Suprapubic skin (tissue), 4 donors: ENCODE measurements around the gene UGGT1. TPM values are rescaled to one million over a fixed set of nuclear protein-coding genes. Genes with fewer than 3 reads are reported as not detected.
A peak's percentile ranks its signal among the peaks of the same experiment; 100 is the strongest.

Experiments
- DNase-seq, 2 donors: peaks; one replicate each; pipeline ENCODE4 v3.0.0-alpha.2; 2019; ENCODE audit warnings: low spot score in 2 of 2
- H3K27ac ChIP-seq: fragments of 200-600 bp; sonication (generic); one replicate; pipeline ENCODE4 v1.5.1; 2019
- H3K27me3 ChIP-seq: fragments of 200-600 bp; sonication (generic); one replicate; pipeline ENCODE4 v1.5.1; 2019
- H3K36me3 ChIP-seq: fragments of 200-600 bp; sonication (generic); one replicate; pipeline ENCODE4 v1.5.1; 2019
- H3K4me1 ChIP-seq: fragments of 200-600 bp; sonication (generic); one replicate; pipeline ENCODE4 v1.5.1; 2019
- H3K4me3 ChIP-seq: fragments of 200-600 bp; sonication (generic); one replicate; pipeline ENCODE4 v1.5.1; 2019; ENCODE audit warnings: mild to moderate bottlenecking
- H3K9me3 ChIP-seq: fragments of 200-600 bp; sonication (generic); one replicate; pipeline ENCODE4 v1.5.1; 2019
- CTCF ChIP-seq, 2 donors: fragments of 200-600 bp in 1 of 2; fragments of 450-650 bp in 1 of 2; sonication (generic) in 1 of 2; IDR thresholded peaks; one replicate each; pipeline ENCODE4 v1.5.1; 2016 to 2019; ENCODE audit warnings: antibody characterized with exemption in 2 of 2, mild to moderate bottlenecking in 1 of 2, moderate library complexity in 1 of 2
- EP300 ChIP-seq: sonication (generic); formaldehyde crosslinking; IDR thresholded peaks from one replicate; pipeline ENCODE4 v1.6.1; 2017; ENCODE audit warnings: antibody characterized with exemption
- POLR2A ChIP-seq, 2 donors: fragments of 450-650 bp; IDR thresholded peaks; one replicate each; pipeline ENCODE4 v1.6.1; 2017; ENCODE audit warnings: antibody characterized with exemption in 2 of 2, mild to moderate bottlenecking in 2 of 2, moderate library complexity in 2 of 2
- POLR2AphosphoS5 ChIP-seq, 3 donors: sonication (generic); formaldehyde crosslinking; IDR thresholded peaks; one replicate each; pipeline ENCODE4 v1.6.1; 2017; ENCODE audit warnings: antibody characterized with exemption in 3 of 3
- WGBS: methylation state at CpG from one replicate; pipeline ENCODE4 v1.1.5; 2018; 5-methylcytosine and 5-hydroxymethylcytosine counted together
- total RNA-seq, 4 donors: library from RNA; depleted of rRNA; stranded (reverse); fragments of >200 nt; gene quantifications; one replicate each; pipeline ENCODE4 v1.1.0, GENCODE V29; 2016

UGGT1 gene
- total RNA-seq, 4 donors from 2014 or later: 31.3 to 34.6 (median 32.8) TPM

GRCh38 chr2:128214866-128215460, 124.0 kb downstream of the UGGT1 start:
- TF ChIP-seq POLR2A (IDR thresholded peaks at IDR 0.05) (no peak), EP300 (no peak), CTCF (IDR thresholded peaks at IDR 0.05) (no peak), POLR2AphosphoS5 (IDR thresholded peaks at IDR 0.05) (no peak)
- WGBS: 82% methylated on average over 14 of the region's 14 CpGs

GRCh38 chr2:128215897-128216642, 125.1 kb downstream of the UGGT1 start:
- TF ChIP-seq EP300 (no peak), CTCF (IDR thresholded peaks at IDR 0.05) (no peak), POLR2A (IDR thresholded peaks at IDR 0.05) (no peak), POLR2AphosphoS5 (IDR thresholded peaks at IDR 0.05) (no peak)
- 77% methylated on average over 10 of the region's 10 CpGs for WGBS
- Histone ChIP-seq H3K27me3 (no peaks in the 10 kb centered on the region), H3K36me3 (no peaks in the 10 kb centered on the region), H3K27ac (no peak overlapping the region), H3K9me3 (no peaks in the 10 kb centered on the region), H3K4me1 (no peaks in the 10 kb centered on the region), H3K4me3 (no peak overlapping the region)
- no peak for DNase-seq

More at GRCh38 chr2:128214866-128215460, 124.0 kb downstream of the UGGT1 start:
- Histone ChIP-seq H3K27me3 (no peaks in the 10 kb centered on the region), H3K4me1 (no peaks in the 10 kb centered on the region), H3K4me3 (no peak overlapping the region), H3K36me3 (no peaks in the 10 kb centered on the region), H3K27ac (no peak overlapping the region), H3K9me3 (no peaks in the 10 kb centered on the region)
- DNase-seq: no peak

- 56% methylated on average over 4 of the region's 4 CpGs for WGBS
- Histone ChIP-seq H3K36me3 (no peaks in the 10 kb centered on the region), H3K27ac (no peak overlapping the region), H3K4me1 (no peaks in the 10 kb centered on the region), H3K4me3 (no peak overlapping the region), H3K9me3 (no peaks in the 10 kb centered on the region), H3K27me3 (no peaks in the 10 kb centered on the region)
- no peak for TF ChIP-seq POLR2A (IDR thresholded peaks at IDR 0.05)
- no peak for TF ChIP-seq POLR2AphosphoS5 (IDR thresholded peaks at IDR 0.05)
- TF ChIP-seq CTCF (IDR thresholded peaks at IDR 0.05): no peak
- no peak for TF ChIP-seq EP300
- no peak for DNase-seq
Observed at GRCh38 chr2:128217671-128218070, 126.7 kb downstream of the UGGT1 start.

GRCh38 chr2:128219891-128220290, 128.9 kb downstream of the UGGT1 start:
- no peak for TF ChIP-seq EP300
- no peak for TF ChIP-seq POLR2AphosphoS5 (IDR thresholded peaks at IDR 0.05)
- TF ChIP-seq POLR2A (IDR thresholded peaks at IDR 0.05): no peak
- no peak for TF ChIP-seq CTCF (IDR thresholded peaks at IDR 0.05)
- 74% methylated on average over 8 of the region's 8 CpGs for WGBS
- Histone ChIP-seq H3K4me1 (no peaks in the 10 kb centered on the region), H3K36me3 (no peaks in the 10 kb centered on the region), H3K9me3 (no peaks in the 10 kb centered on the region), H3K4me3 (no peak overlapping the region), H3K27ac (no peak overlapping the region), H3K27me3 (no peaks in the 10 kb centered on the region)
- peak in 1 of 2 donors; percentile 31 for DNase-seq

GRCh38 chr2:128227862-128228261, 136.9 kb downstream of the UGGT1 start:
- Histone ChIP-seq H3K4me3 (no peak overlapping the region), H3K4me1 (peaks cover 5% of the 10 kb centered on the region), H3K9me3 (no peaks in the 10 kb centered on the region), H3K27ac (no peak overlapping the region), H3K36me3 (no peaks in the 10 kb centered on the region), H3K27me3 (no peaks in the 10 kb centered on the region)
- 100% methylated on average over 1 of the region's 1 CpG for WGBS
- no peak for TF ChIP-seq POLR2A (IDR thresholded peaks at IDR 0.05)
- no peak for TF ChIP-seq CTCF (IDR thresholded peaks at IDR 0.05)
- TF ChIP-seq EP300: no peak
- TF ChIP-seq POLR2AphosphoS5 (IDR thresholded peaks at IDR 0.05): no peak
- no peak for DNase-seq
